AG04449 (cell line): Measurements from ENCODE around the gene ADD2.
"Not testable (repeated sequence)": the region's sequence is repeated elsewhere in the genome, so short reads cannot be mapped to it uniquely, and the experiment has no call there.

Experiments
- CTCF ChIA-PET: fragments of 350-600 bp; formaldehyde crosslinking; extraction: SDS; loops from one replicate; lab custom pipeline; 2021; ENCODE audit warnings: antibody characterized with exemption; lab: Yijun Ruan, JAX
- POLR2A ChIA-PET: fragments of 400-600, 350-600 bp; formaldehyde crosslinking; extraction: SDS; loops from one replicate; lab custom pipeline; 2020; ENCODE audit warnings: antibody characterized with exemption, inconsistent platforms; lab: Yijun Ruan, JAX
- DNase-seq: peaks from one replicate; pipeline ENCODE4 v3.0.0-alpha.2; 2010; ENCODE audit warnings: low read depth, low spot score
- H3K4me3 ChIP-seq: 2 replicates; pipeline ENCODE4 v1.5.1; 2011; ENCODE audit warnings: low read depth, mild to moderate bottlenecking, control low read depth, low read length
- CTCF ChIP-seq: IDR thresholded peaks from one replicate; pipeline ENCODE4 v1.5.1; 2011; ENCODE audit warnings: mild to moderate bottlenecking, moderate library complexity, low read length, control low read depth, inconsistent platforms; ENCODE audit not compliant: insufficient read depth; ENCODE audit errors: missing control alignments

Gene ADD2

GRCh38 chr2:70807102-70807827 lies 39.3 kb upstream of the ADD2 start:
- DNase-seq: no peak
- POLR2A ChIA-PET: no interaction called here
- CTCF ChIA-PET: no interaction called here
- no peak for TF ChIP-seq CTCF
- H3K4me3 ChIP-seq: no peak overlapping the region

- CTCF ChIA-PET: no interaction called here
These were observed 38.6 kb upstream of the ADD2 start for GRCh38 chr2:70806620-70807019.

DNA sequence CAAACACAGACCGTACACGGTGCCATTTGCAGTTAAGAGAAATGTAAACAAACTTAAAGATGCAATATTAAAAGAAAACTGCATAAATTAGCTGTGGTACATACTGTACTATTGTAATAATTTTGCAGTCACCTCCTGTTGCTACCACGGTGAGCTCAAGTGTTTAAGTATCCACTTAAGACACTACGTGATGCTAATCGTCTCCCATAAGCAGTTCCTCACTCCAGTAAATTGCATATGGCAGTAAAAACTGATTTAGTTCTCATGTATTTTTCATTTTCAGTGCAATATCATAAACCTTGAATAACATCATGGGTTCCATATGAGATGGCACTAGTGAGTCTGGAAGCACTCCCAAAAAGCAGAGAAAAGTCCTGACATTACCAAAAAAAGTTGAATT lies 38.0 kb upstream of the ADD2 start:
- no peak for DNase-seq
- CTCF ChIA-PET: no interaction called here
- TF ChIP-seq CTCF: no peak
- POLR2A ChIA-PET: no interaction called here
- H3K4me3 ChIP-seq: no peak overlapping the region

More at GRCh38 chr2:70806620-70807019, 38.6 kb upstream of the ADD2 start:
- H3K4me3 ChIP-seq: no peak overlapping the region
- TF ChIP-seq CTCF: no peak
- POLR2A ChIA-PET: no interaction called here
- no peak for DNase-seq

DNA sequence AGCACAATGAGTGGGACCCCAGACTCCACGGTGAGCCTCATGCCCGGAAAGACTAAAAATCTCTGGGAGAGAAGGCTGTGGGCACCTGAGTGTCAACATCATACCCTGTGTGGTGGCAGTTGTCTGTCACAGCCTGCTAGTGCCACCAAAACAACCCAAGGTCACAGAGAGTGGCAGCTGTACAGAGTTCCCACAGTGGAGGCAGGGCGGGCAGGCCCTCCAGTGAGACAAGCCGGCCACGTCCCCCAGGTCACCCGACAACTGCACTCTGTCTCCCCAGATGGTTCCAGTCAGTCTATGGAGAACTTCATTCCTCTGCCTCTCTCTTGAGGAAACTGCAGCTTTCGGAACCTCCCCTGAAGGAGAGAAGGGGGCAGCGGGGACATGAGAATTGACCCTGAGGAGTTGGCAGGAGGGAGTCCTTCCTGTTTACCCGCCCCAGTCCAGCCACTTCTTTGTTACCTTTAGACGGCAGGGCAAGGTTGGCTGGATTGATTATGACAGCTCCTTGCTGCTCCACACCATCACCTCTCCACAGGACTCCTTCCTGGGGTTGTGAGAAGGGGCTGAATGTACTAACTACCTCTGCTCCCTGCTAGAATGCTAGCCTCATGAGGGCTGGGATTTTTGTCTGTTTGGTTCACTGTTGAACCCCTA lies 33.7 kb upstream of the ADD2 start:
- POLR2A ChIA-PET: no interaction called here
- CTCF ChIA-PET: no interaction called here
- H3K4me3 ChIP-seq: no peak overlapping the region
- no peak for DNase-seq
- no peak for TF ChIP-seq CTCF

- no peak for DNase-seq
- no peak for TF ChIP-seq CTCF
These were observed 31.7 kb upstream of the ADD2 start for GRCh38 chr2:70799706-70800105.

DNA sequence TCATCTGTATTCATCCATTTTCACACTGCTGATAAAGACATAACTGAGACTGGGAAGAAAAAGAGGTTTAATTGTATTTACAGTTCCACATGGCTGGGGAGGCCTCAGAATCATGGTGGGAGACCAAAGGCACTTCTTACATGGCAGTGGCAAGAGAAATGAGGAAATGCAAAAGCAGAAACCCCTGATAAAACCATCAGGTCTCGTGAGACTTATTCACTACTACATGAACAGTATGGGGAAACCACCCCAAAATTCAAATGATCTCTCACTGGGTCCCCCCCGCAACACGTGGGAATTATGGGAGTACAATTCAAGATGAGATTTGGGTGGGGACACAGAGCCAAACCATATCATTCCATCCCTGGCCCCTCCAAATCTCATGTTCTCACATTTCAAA lies 30.0 kb upstream of the ADD2 start:
- CTCF ChIA-PET: interaction anchor here (1.1 kb wide), 1 partner anchor 10 kb away, joined by 4 read pairs; no protein-coding TSS in a partner anchor
- H3K4me3 ChIP-seq, POLR2A ChIA-PET, DNase-seq: not testable (repeated sequence)

More at GRCh38 chr2:70799706-70800105, 31.7 kb upstream of the ADD2 start:
- CTCF ChIA-PET: no interaction called here
- H3K4me3 ChIP-seq: no peak overlapping the region
- POLR2A ChIA-PET: no interaction called here
